Muscle layer of colon (tissue), 2 donors: ENCODE measurements around the gene ASCL2.

ENCODE experiments used
- H3K27ac ChIP-seq: one replicate; pipeline ENCODE4 v1.7.0; 2013; ENCODE audit warnings: low read depth, mild to moderate bottlenecking, low read length, moderate library complexity
- H3K27me3 ChIP-seq, 2 donors: one replicate each; pipeline ENCODE4 v1.7.0; 2013; ENCODE audit warnings: low read length in 2 of 2, mild to moderate bottlenecking in 2 of 2; ENCODE audit not compliant: insufficient read depth in 2 of 2, control insufficient read depth in 1 of 2
- H3K36me3 ChIP-seq: one replicate; pipeline ENCODE4 v1.7.0; 2013; ENCODE audit warnings: mild to moderate bottlenecking, low read length; ENCODE audit not compliant: insufficient read depth
- H3K4me1 ChIP-seq: one replicate; pipeline ENCODE4 v1.7.0; 2013; ENCODE audit warnings: mild to moderate bottlenecking, low read length; ENCODE audit not compliant: insufficient read depth
- H3K4me3 ChIP-seq, 2 donors: one replicate each; pipeline ENCODE4 v1.7.0; 2013; ENCODE audit warnings: low read length in 2 of 2, low read depth in 1 of 2, mild to moderate bottlenecking in 1 of 2, moderate library complexity in 1 of 2
- H3K9ac ChIP-seq: one replicate; pipeline ENCODE4 v1.7.0; 2013; ENCODE audit warnings: low read length
- H3K9me3 ChIP-seq: one replicate; pipeline ENCODE4 v1.7.0; 2013; ENCODE audit warnings: mild to moderate bottlenecking, low read length
- donor health status: abdominal sarcoma.
- donor health status: Adenocarcinoma of cecum.

ASCL2 gene

GRCh38 chr11:2300290-2300935 lies 30.0 kb upstream of the ASCL2 start:
- Histone ChIP-seq H3K4me3 (no peak overlapping the region), H3K4me1 (peaks cover 34% of the 10 kb centered on the region)

GRCh38 chr11:2299773-2300172 lies 29.4 kb upstream of the ASCL2 start:
- Histone ChIP-seq H3K36me3 (no peaks in the 10 kb centered on the region), H3K27me3 (no peaks in the 10 kb centered on the region), H3K27ac (no peak overlapping the region), H3K9ac (no peak overlapping the region), H3K4me1 (peaks cover 27% of the 10 kb centered on the region), H3K4me3 (no peak overlapping the region), H3K9me3 (no peaks in the 10 kb centered on the region)

More at GRCh38 chr11:2300290-2300935, 30.0 kb upstream of the ASCL2 start:
- H3K27ac ChIP-seq: no peak overlapping the region
- H3K9ac ChIP-seq: no peak overlapping the region
- no peaks in the 10 kb centered on the region for H3K27me3 ChIP-seq
- H3K9me3 ChIP-seq: no peaks in the 10 kb centered on the region
- H3K36me3 ChIP-seq: no peaks in the 10 kb centered on the region

- Histone ChIP-seq H3K9me3 (no peaks in the 10 kb centered on the region), H3K4me3 (no peak overlapping the region), H3K27me3 (no peaks in the 10 kb centered on the region), H3K9ac (no peak overlapping the region), H3K27ac (no peak overlapping the region), H3K4me1 (peaks cover 21% of the 10 kb centered on the region), H3K36me3 (no peaks in the 10 kb centered on the region)
These were observed 28.7 kb upstream of the ASCL2 start for GRCh38 chr11:2298795-2299761.

GRCh38 chr11:2298131-2298794 lies 27.9 kb upstream of the ASCL2 start:
- Histone ChIP-seq H3K27me3 (no peaks in the 10 kb centered on the region), H3K9ac (no peak overlapping the region), H3K27ac (no peak overlapping the region), H3K9me3 (no peaks in the 10 kb centered on the region), H3K4me3 (no peak overlapping the region), H3K36me3 (no peaks in the 10 kb centered on the region), H3K4me1 (peaks cover 12% of the 10 kb centered on the region)

GRCh38 chr11:2297623-2298030 lies 27.2 kb upstream of the ASCL2 start:
- Histone ChIP-seq H3K27me3 (no peaks in the 10 kb centered on the region), H3K9ac (no peak overlapping the region), H3K4me3 (no peak overlapping the region), H3K4me1 (peaks cover 6% of the 10 kb centered on the region), H3K9me3 (no peaks in the 10 kb centered on the region), H3K36me3 (no peaks in the 10 kb centered on the region), H3K27ac (no peak overlapping the region)

- no peak overlapping the region for H3K4me3 ChIP-seq
- H3K9me3 ChIP-seq: no peaks in the 10 kb centered on the region
- no peak overlapping the region for H3K27ac ChIP-seq
- H3K36me3 ChIP-seq: no peaks in the 10 kb centered on the region
- no peaks in the 10 kb centered on the region for H3K27me3 ChIP-seq
- H3K9ac ChIP-seq: no peak overlapping the region
- peaks cover under 1% of the 10 kb centered on the region for H3K4me1 ChIP-seq
These were observed 26.7 kb upstream of the ASCL2 start for GRCh38 chr11:2296913-2297622.

- no peak overlapping the region for H3K4me3 ChIP-seq
- no peak overlapping the region for H3K9ac ChIP-seq
- H3K4me1 ChIP-seq: no peaks in the 10 kb centered on the region
- H3K27ac ChIP-seq: no peak overlapping the region
- no peaks in the 10 kb centered on the region for H3K9me3 ChIP-seq
- no peaks in the 10 kb centered on the region for H3K36me3 ChIP-seq
- H3K27me3 ChIP-seq: no peaks in the 10 kb centered on the region
These were observed 25.9 kb upstream of the ASCL2 start for GRCh38 chr11:2295971-2296912.

- no peak overlapping the region for H3K4me3 ChIP-seq
- no peak overlapping the region for H3K9ac ChIP-seq
- H3K27me3 ChIP-seq: no peaks in the 10 kb centered on the region
- H3K36me3 ChIP-seq: no peaks in the 10 kb centered on the region
- H3K4me1 ChIP-seq: no peaks in the 10 kb centered on the region
- no peaks in the 10 kb centered on the region for H3K9me3 ChIP-seq
- no peak overlapping the region for H3K27ac ChIP-seq
These were observed 24.5 kb upstream of the ASCL2 start for GRCh38 chr11:2294926-2295290.

GRCh38 chr11:2293984-2294925 lies 23.9 kb upstream of the ASCL2 start:
- no peak overlapping the region for H3K27ac ChIP-seq
- no peaks in the 10 kb centered on the region for H3K36me3 ChIP-seq
- H3K4me1 ChIP-seq: no peaks in the 10 kb centered on the region
- no peaks in the 10 kb centered on the region for H3K27me3 ChIP-seq
- no peaks in the 10 kb centered on the region for H3K9me3 ChIP-seq
- no peak overlapping the region for H3K9ac ChIP-seq
- H3K4me3 ChIP-seq: no peak overlapping the region
